Activated CD4-positive, alpha-beta T cell treated with anti-CD3 and anti-CD28 coated beads, Interleukin-2, amount 50 U/mL, for 48 hours (primary cell): ENCODE results near the gene SLCO2A1.

Experiments used
- DNase-seq, 2 experiments: peaks; one replicate each; pipeline ENCODE4 v3.0.0-alpha.2; 2020

The SLCO2A1 gene

GRCh38 chr3:133977568-133977967 is 52.2 kb downstream of the SLCO2A1 start:
- no peak for DNase-seq

GRCh38 chr3:133973249-133973980 is 56.3 kb downstream of the SLCO2A1 start:
- no peak for DNase-seq

GRCh38 chr3:133972156-133972555 is 57.6 kb downstream of the SLCO2A1 start:
- no peak for DNase-seq

- DNase-seq, result no peak
These were observed 58.8 kb downstream of the SLCO2A1 start for GRCh38 chr3:133970916-133971315.

GRCh38 chr3:133970339-133970738 is 59.4 kb downstream of the SLCO2A1 start:
- DNase-seq, result no peak

GRCh38 chr3:133967992-133968892 is 61.5 kb downstream of the SLCO2A1 start:
- DNase-seq, result no peak

GRCh38 chr3:133966954-133967353 is 62.8 kb downstream of the SLCO2A1 start:
- no peak for DNase-seq

GRCh38 chr3:133965906-133966305 is 63.8 kb downstream of the SLCO2A1 start:
- DNase-seq, result no peak

- no peak for DNase-seq
These were observed 64.6 kb downstream of the SLCO2A1 start for GRCh38 chr3:133965013-133965570.

- no peak for DNase-seq
These were observed 65.2 kb downstream of the SLCO2A1 start for GRCh38 chr3:133964547-133964946.

GRCh38 chr3:133963657-133964396 is 65.9 kb downstream of the SLCO2A1 start:
- DNase-seq, result no peak

GRCh38 chr3:133962849-133963248 is 66.9 kb downstream of the SLCO2A1 start:
- no peak for DNase-seq

GRCh38 chr3:133958071-133958805 is 71.5 kb downstream of the SLCO2A1 start:
- DNase-seq, result no peak

GRCh38 chr3:133956982-133957381 is 72.7 kb downstream of the SLCO2A1 start:
- no peak for DNase-seq

GRCh38 chr3:133956353-133956752 is 73.4 kb downstream of the SLCO2A1 start:
- DNase-seq, result no peak

GRCh38 chr3:133955892-133956291 is 73.8 kb downstream of the SLCO2A1 start:
- DNase-seq, result no peak

GRCh38 chr3:133954717-133955360 is 74.9 kb downstream of the SLCO2A1 start:
- no peak for DNase-seq

GRCh38 chr3:133953297-133953696 is 76.4 kb downstream of the SLCO2A1 start:
- DNase-seq, result no peak

- no peak for DNase-seq
These were observed 80.3 kb downstream of the SLCO2A1 start for GRCh38 chr3:133949438-133949837.

- no peak for DNase-seq
These were observed 80.7 kb downstream of the SLCO2A1 start for GRCh38 chr3:133948996-133949395.

- DNase-seq, result no peak
These were observed 81.5 kb downstream of the SLCO2A1 start for GRCh38 chr3:133948131-133948810.
